Pancreas (tissue), 10 donors: ENCODE data around the gene ADRB2. TPM values are rescaled to one million over a fixed set of nuclear protein-coding genes. Genes with fewer than 3 reads are reported as not detected.
"Not testable (repeated sequence)": the region's sequence is repeated elsewhere in the genome, so short reads cannot be mapped to it uniquely, and the experiment has no call there.

ENCODE experiments used
- ATAC-seq, 4 donors: fragments of 200-7000 bp; cut with Tn5 transposase; one replicate each; pipeline versions ENCODE4 v1.8.0 to v1.9.1; 2020; ENCODE audit warnings: mild to moderate bottlenecking in 4 of 4, moderate library complexity in 4 of 4
- DNase-seq, 6 donors: peaks; one replicate each; pipeline ENCODE4 v3.0.0-alpha.2; 2020
- FAIRE-seq: peaks from 2 replicates; lab custom pipeline; 2012; peaks lifted over from hg19 to GRCh38; lab: Jason Lieb, UNC
- H3K27ac ChIP-seq, 4 donors: fragments of 200-600 bp; sonication (generic); 1 replicate in 3 of 4; 2 replicates in 1 of 4; pipeline versions ENCODE4 v1.5.0 to v1.8.0; 2020
- H3K27me3 ChIP-seq, 4 donors: fragments of 200-600 bp; one replicate each; pipeline ENCODE4 v1.8.0; 2021
- H3K36me3 ChIP-seq, 3 donors: fragments of 200-600 bp; sonication (generic) in 1 of 3; one replicate each; pipeline versions ENCODE4 v1.5.0 to v1.8.0; 2020 to 2021
- H3K4me1 ChIP-seq, 3 donors: fragments of 200-600 bp; one replicate each; pipeline ENCODE4 v1.8.0; 2021
- H3K4me3 ChIP-seq, 4 donors: fragments of 200-600 bp; sonication (generic) in 2 of 4; one replicate each; pipeline versions ENCODE4 v1.5.0 to v1.8.0; 2020 to 2021
- H3K9me3 ChIP-seq, 4 donors: fragments of 200-600 bp; one replicate each; pipeline ENCODE4 v1.8.0; 2021
- CTCF ChIP-seq, 4 donors: fragments of 200-600 bp; sonication (generic) in 3 of 4; IDR thresholded peaks; one replicate each; pipeline versions ENCODE4 v1.5.0 to v1.8.0; 2021; ENCODE audit warnings: antibody characterized with exemption in 4 of 4
- WGBS, 2 donors: extraction: QIAGEN DNeasy Blood & Tissue Kit; methylation state at CpG; one replicate each; pipeline ENCODE4 v1.1.7; 2013; 5-methylcytosine and 5-hydroxymethylcytosine counted together
- intact Hi-C, 3 donors: fragments of 100-400 bp; cut with DNase I; formaldehyde crosslinking; loops; one replicate each; pipeline versions ENCODE4 v1.11.1 to v1.14.2; 2022
- polyA plus RNA-seq, 2 donors: library from polyadenylated mRNA; stranded (reverse); fragments of 200-250 nt; gene quantifications; one replicate each; pipeline ENCODE4 v1.2.3, GENCODE V29; 2013
- total RNA-seq, 6 donors: library from RNA; stranded (reverse); fragmentation: NEBNext Ultra II Directional in 4 of 6; extraction: Animal tissue kit (Norgen Biotek cat#: 25700) in 4 of 6; gene quantifications; one replicate each; pipeline versions ENCODE4 v1.2.1 to v1.2.4, GENCODE V29; 2021 to 2023
- donor health status: healthy with polysubstance abuse.
- donor health status: DM: no; HTN: no; CAD: no; lungs with moderate emphysema.
- donor health status: DM: no; HTN: no; CAD: no.
- donor health status: control.
- donor health status: control.
- donor health status: Bipolar disorder and iron deficiency.
- donor health status: DM: yes; HTN: yes; CAD: no.
- donor health status: DM: no; HTN: no; CAD: no.
- donor health status: DM: no; HTN: no; CAD: no.
- donor health status: DM: yes; HTN: yes; CAD: no.

ADRB2 gene
- total and polyA plus RNA-seq, 8 donors: 0.09 to 1.1 (median 0.48) TPM

GRCh38 chr5:148873690-148874485, 47.5 kb downstream of the ADRB2 start:
- H3K9me3 ChIP-seq: no peaks in the 10 kb centered on the region
- FAIRE-seq: no peak
- no peak overlapping the region for H3K27ac ChIP-seq
- DNase-seq: no peak
- no peaks in the 10 kb centered on the region for H3K4me1 ChIP-seq
- no peaks in the 10 kb centered on the region for H3K36me3 ChIP-seq
- intact Hi-C loops: no loop called here
- H3K4me3 ChIP-seq: no peak overlapping the region
- H3K27me3 ChIP-seq: no peaks in the 10 kb centered on the region
- TF ChIP-seq CTCF (IDR thresholded peaks at IDR 0.05): no peak
- WGBS, 2 donors: 24 to 38% methylated on average over 3 of the region's 3 CpGs
- peak in 3 of 4 donors; percentile 38 to 65 (median 56) for ATAC-seq

GRCh38 chr5:148875205-148875875, 48.9 kb downstream of the ADRB2 start:
- DNase-seq (no peak), ATAC-seq (no peak), FAIRE-seq (no peak)
- H3K9me3 ChIP-seq: no peaks in the 10 kb centered on the region
- no peak overlapping the region for H3K4me3 ChIP-seq
- 69 to 70% methylated on average over 4 of the region's 4 CpGs for WGBS, 2 donors
- intact Hi-C loops: no loop called here
- H3K27ac ChIP-seq: no peak overlapping the region
- H3K4me1 ChIP-seq: no peaks in the 10 kb centered on the region
- no peaks in the 10 kb centered on the region for H3K36me3 ChIP-seq
- no peaks in the 10 kb centered on the region for H3K27me3 ChIP-seq
- no peak for TF ChIP-seq CTCF (IDR thresholded peaks at IDR 0.05)

GRCh38 chr5:148877436-148877835, 51.0 kb downstream of the ADRB2 start:
- ATAC-seq, H3K4me3 ChIP-seq, H3K9me3 ChIP-seq, H3K27ac ChIP-seq, intact Hi-C loops, H3K27me3 ChIP-seq, H3K4me1 ChIP-seq, FAIRE-seq, DNase-seq, H3K36me3 ChIP-seq: not testable (repeated sequence)
- 96% methylated on average over 5 of the region's 5 CpGs for WGBS, 2 donors

Other genes with a start within 250 kb of the ADRB2 start
- gene HTR4, start 172.1 kb upstream of the ADRB2 start, total RNA-seq: not detected
- gene HTR4, start 172.1 kb upstream of the ADRB2 start, polyA plus RNA-seq: not detected
- gene SH3TC2, start 236.5 kb downstream of the ADRB2 start, total RNA-seq: 1 to 10 TPM in 1 of 6 donors, under 1 TPM in 5; 0.06 to 1.2 (median 0.27) TPM
- gene SH3TC2, start 236.5 kb downstream of the ADRB2 start, polyA plus RNA-seq: under 1 TPM; 0.23 to 0.31 TPM